WTC11 (cell line): Measurements from ENCODE around the gene PDXP. TPM values are rescaled to one million over a fixed set of nuclear protein-coding genes. Genes with fewer than 3 reads are reported as not detected.

Source experiments
- ATAC-seq: fragments of 200-7000 bp; cut with Tn5 transposase; 2 replicates; pipeline ENCODE4 v1.10.0; 2021; ENCODE audit warnings: mild to moderate bottlenecking, moderate library complexity
- CTCF ChIA-PET: fragments of 300-600 bp; sonication (Branson Sonifier 250); formaldehyde crosslinking; loops from one replicate; lab custom pipeline; 2021; ENCODE audit warnings: antibody characterized with exemption; lab: Charles Lee
- POLR2A ChIA-PET: fragments of 350-600 bp; sonication (Branson Sonifier 250); formaldehyde crosslinking; loops from one replicate; lab custom pipeline; 2021; ENCODE audit warnings: antibody characterized with exemption; lab: Charles Lee
- DNase-seq: peaks from one replicate; pipeline ENCODE4 v3.0.0; 2021; ENCODE audit warnings: low spot score
- H3K27ac Mint-ChIP-seq: 2 replicates; pipeline ENCODE4 v1.8.0; 2021; ENCODE audit warnings: mixed read lengths
- H3K27me3 Mint-ChIP-seq: 2 replicates; pipeline ENCODE4 v1.8.0; 2021; ENCODE audit warnings: low read depth, mild to moderate bottlenecking, moderate library complexity, mixed read lengths
- H3K36me3 Mint-ChIP-seq: 2 replicates; pipeline ENCODE4 v1.8.0; 2021; ENCODE audit warnings: mixed read lengths
- H3K4me1 Mint-ChIP-seq: 2 replicates; pipeline ENCODE4 v1.8.0; 2022; ENCODE audit warnings: mixed read lengths
- H3K4me3 Mint-ChIP-seq: 2 replicates; pipeline ENCODE4 v1.8.0; 2021; ENCODE audit warnings: mild to moderate bottlenecking, moderate library complexity, mixed read lengths
- H3K9me3 Mint-ChIP-seq: 2 replicates; pipeline ENCODE4 v1.8.0; 2021; ENCODE audit warnings: mixed read lengths
- CTCF ChIP-seq: fragments of 200-600 bp; IDR thresholded peaks from 2 replicates; pipeline ENCODE4 v1.8.0; 2022; ENCODE audit warnings: antibody characterized with exemption
- E2F1 ChIP-seq: sonication (generic); formaldehyde crosslinking; IDR thresholded peaks from 2 replicates; pipeline ENCODE4 v1.8.0; 2022; ENCODE audit warnings: mild to moderate bottlenecking, missing genetic modification reagents
- ESRRA ChIP-seq: sonication (generic); formaldehyde crosslinking; IDR thresholded peaks from 2 replicates; pipeline ENCODE4 v1.8.1; 2022; ENCODE audit warnings: mild to moderate bottlenecking, missing genetic modification reagents, borderline replicate concordance
- ETV6 ChIP-seq: sonication (generic); formaldehyde crosslinking; IDR thresholded peaks from 2 replicates; pipeline ENCODE4 v1.8.1; 2022; ENCODE audit warnings: mild to moderate bottlenecking, missing genetic modification reagents
- FOXJ3 ChIP-seq: sonication (generic); formaldehyde crosslinking; IDR thresholded peaks from 2 replicates; pipeline ENCODE4 v1.9.0; 2021; ENCODE audit warnings: missing genetic modification reagents, mild to moderate bottlenecking, borderline replicate concordance
- GABPB1 ChIP-seq: sonication (generic); formaldehyde crosslinking; IDR thresholded peaks from 2 replicates; pipeline ENCODE4 v1.8.1; 2023; ENCODE audit warnings: mild to moderate bottlenecking, missing genetic modification reagents
- HMGA2 ChIP-seq: fragments of 250-450 bp; sonication (Bioruptor Pico); IDR thresholded peaks from 2 replicates; pipeline ENCODE4 v1.4.0; 2021; ENCODE audit warnings: mild to moderate bottlenecking, moderate library complexity
- JAZF1 ChIP-seq: fragments of 250-450 bp; sonication (Bioruptor Pico); IDR thresholded peaks from 2 replicates; pipeline ENCODE4 v1.9.0; 2021; ENCODE audit warnings: moderate library complexity, mild to moderate bottlenecking, inconsistent platforms
- NFE2L1 ChIP-seq: sonication (generic); formaldehyde crosslinking; IDR thresholded peaks from 2 replicates; pipeline ENCODE4 v1.8.1; 2023; ENCODE audit warnings: missing genetic modification reagents
- OVOL2 ChIP-seq: fragments of 250-450 bp; sonication (Bioruptor Pico); IDR thresholded peaks from 2 replicates; pipeline ENCODE4 v1.9.0; 2021; ENCODE audit warnings: mild to moderate bottlenecking, borderline replicate concordance
- PRRX2 ChIP-seq: fragments of 250-450 bp; sonication (Bioruptor Pico); IDR thresholded peaks from 2 replicates; pipeline ENCODE4 v1.8.0; 2021; ENCODE audit warnings: mild to moderate bottlenecking
- TEAD1 ChIP-seq: sonication (generic); formaldehyde crosslinking; IDR thresholded peaks from 2 replicates; pipeline ENCODE4 v1.8.0; 2022; ENCODE audit warnings: mild to moderate bottlenecking, missing genetic modification reagents
- ZNF121 ChIP-seq: sonication (generic); formaldehyde crosslinking; IDR thresholded peaks from 2 replicates; pipeline ENCODE4 v1.8.0; 2023; ENCODE audit warnings: missing genetic modification reagents
- ZNF138 ChIP-seq: sonication (generic); formaldehyde crosslinking; conservative IDR thresholded peaks from 2 replicates; pipeline ENCODE4 v1.8.1; 2022; ENCODE audit warnings: mild to moderate bottlenecking, moderate library complexity, missing genetic modification reagents
- ZNF219 ChIP-seq: sonication (generic); formaldehyde crosslinking; IDR thresholded peaks from 2 replicates; pipeline ENCODE4 v1.8.0; 2023; ENCODE audit warnings: missing genetic modification reagents, mild to moderate bottlenecking, borderline replicate concordance
- ZNF396 ChIP-seq: fragments of 250-450 bp; sonication (Bioruptor Pico); IDR thresholded peaks from 2 replicates; pipeline ENCODE4 v1.8.0; 2021; ENCODE audit warnings: mild to moderate bottlenecking, moderate library complexity, borderline replicate concordance
- total RNA-seq: library from RNA; stranded (reverse); gene quantifications from 3 replicates; pipeline ENCODE4 v1.2.3, GENCODE V29; 2021
- TF ChIP-seq, protein P1 (sequence below): fragments of 250-450 bp; sonication (Bioruptor Pico); IDR thresholded peaks from 2 replicates; pipeline ENCODE4 v1.8.0; 2021; ENCODE audit warnings: mild to moderate bottlenecking
- TF ChIP-seq, protein P2 (sequence below): sonication (generic); formaldehyde crosslinking; IDR thresholded peaks from 2 replicates; pipeline ENCODE4 v1.8.0; 2022; ENCODE audit warnings: mild to moderate bottlenecking, missing genetic modification reagents
- TF ChIP-seq, protein P3 (sequence below): sonication (generic); formaldehyde crosslinking; IDR thresholded peaks from 2 replicates; pipeline ENCODE4 v1.8.1; 2022; ENCODE audit warnings: mild to moderate bottlenecking, moderate library complexity, missing genetic modification reagents

The PDXP gene
- total RNA-seq, 1 experiment from 2014 or later: 36.1 TPM

GRCh38 chr22:37636186-37636948 lies 22.2 kb upstream of the PDXP start (continued):
- TF ChIP-seq, protein P1, sequence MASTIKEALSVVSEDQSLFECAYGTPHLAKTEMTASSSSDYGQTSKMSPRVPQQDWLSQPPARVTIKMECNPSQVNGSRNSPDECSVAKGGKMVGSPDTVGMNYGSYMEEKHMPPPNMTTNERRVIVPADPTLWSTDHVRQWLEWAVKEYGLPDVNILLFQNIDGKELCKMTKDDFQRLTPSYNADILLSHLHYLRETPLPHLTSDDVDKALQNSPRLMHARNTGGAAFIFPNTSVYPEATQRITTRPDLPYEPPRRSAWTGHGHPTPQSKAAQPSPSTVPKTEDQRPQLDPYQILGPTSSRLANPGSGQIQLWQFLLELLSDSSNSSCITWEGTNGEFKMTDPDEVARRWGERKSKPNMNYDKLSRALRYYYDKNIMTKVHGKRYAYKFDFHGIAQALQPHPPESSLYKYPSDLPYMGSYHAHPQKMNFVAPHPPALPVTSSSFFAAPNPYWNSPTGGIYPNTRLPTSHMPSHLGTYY: no peak
- TF ChIP-seq ESRRA (no peak), E2F1 (CRISPR knock-in tag) (no peak), GABPB1 (no peak)

GRCh38 chr22:37636949-37637273 lies 21.6 kb upstream of the PDXP start:
- no peaks in the 10 kb centered on the region for H3K27me3 Mint-ChIP-seq
- POLR2A ChIA-PET: interaction anchor here (0.6 kb wide), 1 partner anchor 72 kb away, joined by 3 read pairs; no protein-coding TSS in a partner anchor
- no peak overlapping the region for H3K4me3 Mint-ChIP-seq
- CTCF ChIA-PET: interaction anchor here (0.7 to 3.4 kb wide), 7 partner anchors 9 to 98 kb away, joined by 3 to 17 read pairs (median 6); partner anchors contain the start of genes GGA1, NOL12 and PDXP
- H3K36me3 Mint-ChIP-seq: no peaks in the 10 kb centered on the region
- H3K9me3 Mint-ChIP-seq: no peaks in the 10 kb centered on the region
- peaks cover 29% of the 10 kb centered on the region for H3K4me1 Mint-ChIP-seq
- ATAC-seq: no peak
- no peak overlapping the region for H3K27ac Mint-ChIP-seq
- no peak for DNase-seq
- TF ChIP-seq HMGA2 (CRISPR knock-in tag): no peak
- TF ChIP-seq PRRX2 (CRISPR knock-in tag): no peak
- TF ChIP-seq ETV6 (CRISPR knock-in tag): no peak
- no peak for TF ChIP-seq ZNF138
- no peak for TF ChIP-seq CTCF
- TF ChIP-seq JAZF1 (CRISPR knock-in tag): no peak
- no peak for TF ChIP-seq ESRRA
- no peak for TF ChIP-seq ZNF121 (CRISPR knock-in tag)
- no peak for TF ChIP-seq ZNF219 (CRISPR knock-in tag)
- no peak for TF ChIP-seq ZNF396
- TF ChIP-seq OVOL2 (CRISPR knock-in tag): no peak
- TF ChIP-seq, protein P2, sequence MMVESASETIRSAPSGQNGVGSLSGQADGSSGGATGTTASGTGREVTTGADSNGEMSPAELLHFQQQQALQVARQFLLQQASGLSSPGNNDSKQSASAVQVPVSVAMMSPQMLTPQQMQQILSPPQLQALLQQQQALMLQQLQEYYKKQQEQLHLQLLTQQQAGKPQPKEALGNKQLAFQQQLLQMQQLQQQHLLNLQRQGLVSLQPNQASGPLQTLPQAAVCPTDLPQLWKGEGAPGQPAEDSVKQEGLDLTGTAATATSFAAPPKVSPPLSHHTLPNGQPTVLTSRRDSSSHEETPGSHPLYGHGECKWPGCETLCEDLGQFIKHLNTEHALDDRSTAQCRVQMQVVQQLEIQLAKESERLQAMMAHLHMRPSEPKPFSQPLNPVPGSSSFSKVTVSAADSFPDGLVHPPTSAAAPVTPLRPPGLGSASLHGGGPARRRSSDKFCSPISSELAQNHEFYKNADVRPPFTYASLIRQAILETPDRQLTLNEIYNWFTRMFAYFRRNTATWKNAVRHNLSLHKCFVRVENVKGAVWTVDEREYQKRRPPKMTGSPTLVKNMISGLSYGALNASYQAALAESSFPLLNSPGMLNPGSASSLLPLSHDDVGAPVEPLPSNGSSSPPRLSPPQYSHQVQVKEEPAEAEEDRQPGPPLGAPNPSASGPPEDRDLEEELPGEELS: no peak
- no peak for TF ChIP-seq NFE2L1
- TF ChIP-seq TEAD1 (CRISPR knock-in tag): no peak

- ATAC-seq: no peak
- TF ChIP-seq, protein P3, sequence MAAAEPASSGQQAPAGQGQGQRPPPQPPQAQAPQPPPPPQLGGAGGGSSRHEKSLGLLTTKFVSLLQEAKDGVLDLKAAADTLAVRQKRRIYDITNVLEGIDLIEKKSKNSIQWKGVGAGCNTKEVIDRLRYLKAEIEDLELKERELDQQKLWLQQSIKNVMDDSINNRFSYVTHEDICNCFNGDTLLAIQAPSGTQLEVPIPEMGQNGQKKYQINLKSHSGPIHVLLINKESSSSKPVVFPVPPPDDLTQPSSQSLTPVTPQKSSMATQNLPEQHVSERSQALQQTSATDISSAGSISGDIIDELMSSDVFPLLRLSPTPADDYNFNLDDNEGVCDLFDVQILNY (CRISPR knock-in tag): no peak
- 0 out of 2 replicates have a peak, but pooled peaks have one; percentile 17 for TF ChIP-seq NFE2L1
- no peak for TF ChIP-seq FOXJ3 (CRISPR knock-in tag)
- TF ChIP-seq, all 79 proteins: peak for 1
- Mint-ChIP-seq H3K4me3 (peak overlapping the region; percentile 82), H3K36me3 (peaks cover 2% of the 10 kb centered on the region), H3K9me3 (no peaks in the 10 kb centered on the region), H3K27me3 (no peaks in the 10 kb centered on the region), H3K27ac (peak overlapping the region; percentile 42; the same call in 1 of the 2 replicates), H3K4me1 (peaks cover 25% of the 10 kb centered on the region)
- ChIA-PET POLR2A (no interaction called here), CTCF (interaction anchor here (0.6 to 3.4 kb wide), 11 partner anchors 13 to 206 kb away, joined by 3 to 17 read pairs (median 3); partner anchors contain the start of genes ANKRD54 and PDXP)
- peak; percentile 21 for DNase-seq
Observed at GRCh38 chr22:37638391-37639069, 20.0 kb upstream of the PDXP start.
